ENCODE measurements around the gene ZCCHC2. TPM values are rescaled to one million over a fixed set of nuclear protein-coding genes. Genes with fewer than 3 reads are reported as not detected.

The ZCCHC2 gene
- total and polyA plus RNA-seq, 4 donors = 7.1 to 25.4 (median 10.8) TPM

DNA sequence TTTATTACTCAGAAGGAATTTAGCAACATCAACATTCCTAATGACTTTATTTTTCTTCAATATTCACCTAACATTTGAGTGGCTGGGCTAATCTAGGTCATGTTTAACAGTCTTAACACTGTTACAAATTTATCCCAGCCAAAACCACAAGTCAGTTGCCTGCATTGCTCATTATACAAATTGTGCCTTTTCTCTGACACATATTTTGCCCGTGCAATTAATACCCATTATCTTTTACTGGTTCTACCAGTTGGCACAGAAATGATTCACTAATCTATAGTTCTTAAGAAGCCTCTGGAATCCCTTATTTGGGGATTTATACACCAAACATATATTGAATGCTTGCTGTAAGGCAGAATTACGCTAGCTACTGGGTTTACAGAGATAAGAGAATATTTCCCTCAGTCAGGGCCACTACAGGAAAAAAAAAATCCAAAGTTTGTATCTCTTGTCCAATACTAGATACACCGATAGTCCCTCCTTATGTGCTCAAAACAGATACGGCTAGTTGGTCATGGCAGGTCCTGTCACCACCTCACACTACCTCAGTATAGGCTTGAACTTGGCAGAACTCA is 46.3 kb downstream of the ZCCHC2 start:
- no peak for TF ChIP-seq EGR1 (IDR thresholded peaks at IDR 0.05; ENCODE audit: low read depth in 2 of 2)
- no peak for TF ChIP-seq RXRA (IDR thresholded peaks at IDR 0.05)
- no peak for TF ChIP-seq NR2F2 (IDR thresholded peaks at IDR 0.05)
- TF ChIP-seq FOXA1 (IDR thresholded peaks at IDR 0.05) = no peak
- no peak for TF ChIP-seq FOXA2 (IDR thresholded peaks at IDR 0.05)
- no peak for TF ChIP-seq GABPA (IDR thresholded peaks at IDR 0.05 in 1 of 2, conservative IDR thresholded peaks at IDR 0.05 in 1 of 2)
- TF ChIP-seq, protein P1, sequence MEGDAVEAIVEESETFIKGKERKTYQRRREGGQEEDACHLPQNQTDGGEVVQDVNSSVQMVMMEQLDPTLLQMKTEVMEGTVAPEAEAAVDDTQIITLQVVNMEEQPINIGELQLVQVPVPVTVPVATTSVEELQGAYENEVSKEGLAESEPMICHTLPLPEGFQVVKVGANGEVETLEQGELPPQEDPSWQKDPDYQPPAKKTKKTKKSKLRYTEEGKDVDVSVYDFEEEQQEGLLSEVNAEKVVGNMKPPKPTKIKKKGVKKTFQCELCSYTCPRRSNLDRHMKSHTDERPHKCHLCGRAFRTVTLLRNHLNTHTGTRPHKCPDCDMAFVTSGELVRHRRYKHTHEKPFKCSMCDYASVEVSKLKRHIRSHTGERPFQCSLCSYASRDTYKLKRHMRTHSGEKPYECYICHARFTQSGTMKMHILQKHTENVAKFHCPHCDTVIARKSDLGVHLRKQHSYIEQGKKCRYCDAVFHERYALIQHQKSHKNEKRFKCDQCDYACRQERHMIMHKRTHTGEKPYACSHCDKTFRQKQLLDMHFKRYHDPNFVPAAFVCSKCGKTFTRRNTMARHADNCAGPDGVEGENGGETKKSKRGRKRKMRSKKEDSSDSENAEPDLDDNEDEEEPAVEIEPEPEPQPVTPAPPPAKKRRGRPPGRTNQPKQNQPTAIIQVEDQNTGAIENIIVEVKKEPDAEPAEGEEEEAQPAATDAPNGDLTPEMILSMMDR (IDR thresholded peaks at IDR 0.05; ENCODE audit: low read depth, low read length, missing input control) = no peak
- TF ChIP-seq, protein P2, sequence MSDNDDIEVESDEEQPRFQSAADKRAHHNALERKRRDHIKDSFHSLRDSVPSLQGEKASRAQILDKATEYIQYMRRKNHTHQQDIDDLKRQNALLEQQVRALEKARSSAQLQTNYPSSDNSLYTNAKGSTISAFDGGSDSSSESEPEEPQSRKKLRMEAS (IDR thresholded peaks at IDR 0.05) = no peak
- no peak for TF ChIP-seq TAF1 (conservative IDR thresholded peaks at IDR 0.05)
- TF ChIP-seq, protein P3, sequence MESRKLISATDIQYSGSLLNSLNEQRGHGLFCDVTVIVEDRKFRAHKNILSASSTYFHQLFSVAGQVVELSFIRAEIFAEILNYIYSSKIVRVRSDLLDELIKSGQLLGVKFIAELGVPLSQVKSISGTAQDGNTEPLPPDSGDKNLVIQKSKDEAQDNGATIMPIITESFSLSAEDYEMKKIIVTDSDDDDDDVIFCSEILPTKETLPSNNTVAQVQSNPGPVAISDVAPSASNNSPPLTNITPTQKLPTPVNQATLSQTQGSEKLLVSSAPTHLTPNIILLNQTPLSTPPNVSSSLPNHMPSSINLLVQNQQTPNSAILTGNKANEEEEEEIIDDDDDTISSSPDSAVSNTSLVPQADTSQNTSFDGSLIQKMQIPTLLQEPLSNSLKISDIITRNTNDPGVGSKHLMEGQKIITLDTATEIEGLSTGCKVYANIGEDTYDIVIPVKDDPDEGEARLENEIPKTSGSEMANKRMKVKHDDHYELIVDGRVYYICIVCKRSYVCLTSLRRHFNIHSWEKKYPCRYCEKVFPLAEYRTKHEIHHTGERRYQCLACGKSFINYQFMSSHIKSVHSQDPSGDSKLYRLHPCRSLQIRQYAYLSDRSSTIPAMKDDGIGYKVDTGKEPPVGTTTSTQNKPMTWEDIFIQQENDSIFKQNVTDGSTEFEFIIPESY (IDR thresholded peaks at IDR 0.05) = no peak
- TF ChIP-seq, protein P4, sequence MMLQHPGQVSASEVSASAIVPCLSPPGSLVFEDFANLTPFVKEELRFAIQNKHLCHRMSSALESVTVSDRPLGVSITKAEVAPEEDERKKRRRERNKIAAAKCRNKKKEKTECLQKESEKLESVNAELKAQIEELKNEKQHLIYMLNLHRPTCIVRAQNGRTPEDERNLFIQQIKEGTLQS (IDR thresholded peaks at IDR 0.05) = no peak
- no peak for TF ChIP-seq HNF4A (conservative IDR thresholded peaks at IDR 0.05)
- TF ChIP-seq JUND (IDR thresholded peaks at IDR 0.05) = no peak
- TF ChIP-seq RAD21 (IDR thresholded peaks at IDR 0.05) = no peak
- TF ChIP-seq SP1 (IDR thresholded peaks at IDR 0.05) = no peak
- TF ChIP-seq YY1 (IDR thresholded peaks at IDR 0.05) = no peak
- TF ChIP-seq, protein P5, sequence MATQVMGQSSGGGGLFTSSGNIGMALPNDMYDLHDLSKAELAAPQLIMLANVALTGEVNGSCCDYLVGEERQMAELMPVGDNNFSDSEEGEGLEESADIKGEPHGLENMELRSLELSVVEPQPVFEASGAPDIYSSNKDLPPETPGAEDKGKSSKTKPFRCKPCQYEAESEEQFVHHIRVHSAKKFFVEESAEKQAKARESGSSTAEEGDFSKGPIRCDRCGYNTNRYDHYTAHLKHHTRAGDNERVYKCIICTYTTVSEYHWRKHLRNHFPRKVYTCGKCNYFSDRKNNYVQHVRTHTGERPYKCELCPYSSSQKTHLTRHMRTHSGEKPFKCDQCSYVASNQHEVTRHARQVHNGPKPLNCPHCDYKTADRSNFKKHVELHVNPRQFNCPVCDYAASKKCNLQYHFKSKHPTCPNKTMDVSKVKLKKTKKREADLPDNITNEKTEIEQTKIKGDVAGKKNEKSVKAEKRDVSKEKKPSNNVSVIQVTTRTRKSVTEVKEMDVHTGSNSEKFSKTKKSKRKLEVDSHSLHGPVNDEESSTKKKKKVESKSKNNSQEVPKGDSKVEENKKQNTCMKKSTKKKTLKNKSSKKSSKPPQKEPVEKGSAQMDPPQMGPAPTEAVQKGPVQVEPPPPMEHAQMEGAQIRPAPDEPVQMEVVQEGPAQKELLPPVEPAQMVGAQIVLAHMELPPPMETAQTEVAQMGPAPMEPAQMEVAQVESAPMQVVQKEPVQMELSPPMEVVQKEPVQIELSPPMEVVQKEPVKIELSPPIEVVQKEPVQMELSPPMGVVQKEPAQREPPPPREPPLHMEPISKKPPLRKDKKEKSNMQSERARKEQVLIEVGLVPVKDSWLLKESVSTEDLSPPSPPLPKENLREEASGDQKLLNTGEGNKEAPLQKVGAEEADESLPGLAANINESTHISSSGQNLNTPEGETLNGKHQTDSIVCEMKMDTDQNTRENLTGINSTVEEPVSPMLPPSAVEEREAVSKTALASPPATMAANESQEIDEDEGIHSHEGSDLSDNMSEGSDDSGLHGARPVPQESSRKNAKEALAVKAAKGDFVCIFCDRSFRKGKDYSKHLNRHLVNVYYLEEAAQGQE (IDR thresholded peaks at IDR 0.05) = no peak
- no peak for TF ChIP-seq HNF4G (IDR thresholded peaks at IDR 0.05)
- H3K9me3 ChIP-seq (ENCODE audit: control insufficient read depth in 4 of 4, low read length in 3 of 4) = no peaks in the 10 kb centered on the region
- no peaks in the 10 kb centered on the region for H3K4me1 ChIP-seq (ENCODE audit: control insufficient read depth in 4 of 4, insufficient read depth in 4 of 4, low read length in 3 of 4)
- no peak for DNase-seq (ENCODE audit: low spot score)
- H3K9ac ChIP-seq (ENCODE audit: low read depth in 1 of 2, low read length in 2 of 2) = no peak overlapping the region
- no peaks in the 10 kb centered on the region for H3K27me3 ChIP-seq (ENCODE audit: control insufficient read depth in 4 of 4, insufficient read depth in 4 of 4, low read length in 3 of 4)
- H3K36me3 ChIP-seq (ENCODE audit: control insufficient read depth in 4 of 4, insufficient read depth in 3 of 4, low read depth in 1 of 4, low read length in 3 of 4) = peaks cover 12 to 77% (median 58%) of the 10 kb centered on the region in 4 donors
- H3K4me3 ChIP-seq (ENCODE audit: low read depth in 1 of 3, low read length in 3 of 3) = no peak overlapping the region
- no peak overlapping the region for H3K27ac ChIP-seq (ENCODE audit: low read depth in 1 of 2, low read length in 2 of 2)
- 86% methylated on average over 4 of the region's 4 CpGs for WGBS

All from liver (tissue), 9 donors.